Upper lobe of right lung (tissue), 1 donor: ENCODE measurements around the gene PIP5K1A. TPM values are rescaled to one million over a fixed set of nuclear protein-coding genes. Genes with fewer than 3 reads are reported as not detected.

ENCODE experiments used
- ATAC-seq: fragments of 200-7000 bp; cut with Tn5 transposase; one replicate; pipeline ENCODE4 v1.9.1; 2020; ENCODE audit warnings: mild to moderate bottlenecking, moderate library complexity
- DNase-seq: peaks from one replicate; pipeline ENCODE4 v3.0.0-alpha.2; 2020
- H3K27ac ChIP-seq: fragments of 200-600 bp; one replicate; pipeline ENCODE4 v1.8.0; 2022
- H3K27me3 ChIP-seq: fragments of 200-600 bp; one replicate; pipeline ENCODE4 v1.8.0; 2022; ENCODE audit warnings: mild to moderate bottlenecking
- H3K36me3 ChIP-seq: fragments of 200-600 bp; one replicate; pipeline ENCODE4 v1.8.0; 2022
- H3K4me1 ChIP-seq: fragments of 200-600 bp; one replicate; pipeline ENCODE4 v1.8.0; 2022
- H3K4me3 ChIP-seq: fragments of 200-600 bp; one replicate; pipeline ENCODE4 v1.8.0; 2022; ENCODE audit warnings: mild to moderate bottlenecking
- H3K9me3 ChIP-seq: fragments of 200-600 bp; one replicate; pipeline ENCODE4 v1.8.0; 2022
- CTCF ChIP-seq: fragments of 200-600 bp; IDR thresholded peaks from one replicate; pipeline ENCODE4 v1.8.0; 2022; ENCODE audit warnings: antibody characterized with exemption
- intact Hi-C: fragments of 100-400 bp; cut with DNase I; formaldehyde crosslinking; loops from one replicate; pipeline ENCODE4 v1.11.0; 2022
- total RNA-seq: library from RNA; stranded (reverse); fragmentation: NEBNext Ultra II Directional; extraction: Animal tissue kit (Norgen Biotek cat#: 25700); gene quantifications from one replicate; pipeline ENCODE4 v1.2.1, GENCODE V29; 2021
- donor health status: DM: no; HTN: yes; CAD: no; lungs with severe emphysema.

PIP5K1A gene
- total RNA-seq, 1 donor from 2014 or later: 54.0 TPM

- intact Hi-C loops: no loop called here
- no peak for TF ChIP-seq CTCF
- DNase-seq (no peak), ATAC-seq (no peak)
- Histone ChIP-seq H3K4me1 (no peaks in the 10 kb centered on the region), H3K27me3 (no peaks in the 10 kb centered on the region), H3K27ac (no peak overlapping the region), H3K4me3 (no peak overlapping the region), H3K36me3 (peaks cover 94% of the 10 kb centered on the region), H3K9me3 (no peaks in the 10 kb centered on the region)
These were observed 91.8 kb downstream of the PIP5K1A start for GRCh38 chr1:151289991-151290708.

- Histone ChIP-seq H3K27ac (no peak overlapping the region), H3K4me3 (no peak overlapping the region), H3K9me3 (no peaks in the 10 kb centered on the region), H3K27me3 (no peaks in the 10 kb centered on the region), H3K4me1 (no peaks in the 10 kb centered on the region), H3K36me3 (peaks cover 98% of the 10 kb centered on the region)
- TF ChIP-seq CTCF: no peak
- intact Hi-C loops: no loop called here
- ATAC-seq (no peak), DNase-seq (no peak)
These were observed 92.5 kb downstream of the PIP5K1A start for GRCh38 chr1:151290709-151291303.

GRCh38 chr1:151292207-151293030, 94.1 kb downstream of the PIP5K1A start:
- TF ChIP-seq CTCF: no peak
- DNase-seq (no peak), ATAC-seq (no peak)
- Histone ChIP-seq H3K9me3 (no peaks in the 10 kb centered on the region), H3K36me3 (peaks cover 98% of the 10 kb centered on the region), H3K27me3 (no peaks in the 10 kb centered on the region), H3K27ac (no peak overlapping the region), H3K4me1 (no peaks in the 10 kb centered on the region), H3K4me3 (no peak overlapping the region)
- intact Hi-C loops: no loop called here

- DNase-seq (no peak), ATAC-seq (no peak)
- Histone ChIP-seq H3K4me1 (no peaks in the 10 kb centered on the region), H3K27ac (no peak overlapping the region), H3K9me3 (no peaks in the 10 kb centered on the region), H3K4me3 (no peak overlapping the region), H3K36me3 (peaks cover 98% of the 10 kb centered on the region), H3K27me3 (no peaks in the 10 kb centered on the region)
- intact Hi-C loops: no loop called here
- TF ChIP-seq CTCF: no peak
These were observed 94.7 kb downstream of the PIP5K1A start for GRCh38 chr1:151293093-151293492.

- intact Hi-C loops: no loop called here
- Histone ChIP-seq H3K27me3 (no peaks in the 10 kb centered on the region), H3K4me1 (no peaks in the 10 kb centered on the region), H3K36me3 (peaks cover 98% of the 10 kb centered on the region), H3K9me3 (no peaks in the 10 kb centered on the region), H3K27ac (no peak overlapping the region), H3K4me3 (no peak overlapping the region)
- no peak for DNase-seq
- ATAC-seq: no peak
- no peak for TF ChIP-seq CTCF
These were observed 96.5 kb downstream of the PIP5K1A start for GRCh38 chr1:151294742-151295462.
